HTERT RPE-1 (cell line): ENCODE results near the gene NT5C1A.

ENCODE experiments used
- in situ Hi-C: fragments of 300-500 bp; cut with MboI; formaldehyde crosslinking; loops from 4 replicates; pipeline ENCODE4 v1.14.3; 2020; ENCODE audit warnings: low sequenced_read_pairs

The NT5C1A gene

GRCh38 chr1:39639305-39640130, 32.4 kb downstream of the NT5C1A start, which contains the start of gene HEYL:
Gene HEYL (minus strand): TSS chr1:39639643. CDS start chr1:39639625, 18 bp downstream.
- in situ Hi-C loops = no loop called here

GRCh38 chr1:39638965-39639304, 33.0 kb downstream of the NT5C1A start:
- in situ Hi-C loops = no loop called here

- in situ Hi-C loops = no loop called here
Measured at GRCh38 chr1:39637361-39637760, 34.5 kb downstream of the NT5C1A start.

- in situ Hi-C loops = no loop called here
Measured at GRCh38 chr1:39635871-39636210, 36.1 kb downstream of the NT5C1A start.

GRCh38 chr1:39635205-39635870, 36.6 kb downstream of the NT5C1A start:
- in situ Hi-C loops = no loop called here

- in situ Hi-C loops = no loop called here
Measured at GRCh38 chr1:39633422-39633821, 38.5 kb downstream of the NT5C1A start.

- in situ Hi-C loops = no loop called here
Measured at GRCh38 chr1:39632682-39633417, 39.1 kb downstream of the NT5C1A start.

- in situ Hi-C loops = no loop called here
Measured at GRCh38 chr1:39632323-39632681, 39.6 kb downstream of the NT5C1A start.

GRCh38 chr1:39631361-39632322, 40.3 kb downstream of the NT5C1A start:
- in situ Hi-C loops = no loop called here

- in situ Hi-C loops = no loop called here
Measured at GRCh38 chr1:39628807-39629350, 43.0 kb downstream of the NT5C1A start.

GRCh38 chr1:39626646-39627045, 45.3 kb downstream of the NT5C1A start:
- in situ Hi-C loops = no loop called here

GRCh38 chr1:39625462-39626273, 46.2 kb downstream of the NT5C1A start:
- in situ Hi-C loops = no loop called here

- in situ Hi-C loops = no loop called here
Measured at GRCh38 chr1:39625009-39625408, 46.9 kb downstream of the NT5C1A start.

GRCh38 chr1:39623053-39623452, 48.9 kb downstream of the NT5C1A start:
- in situ Hi-C loops = no loop called here

GRCh38 chr1:39622427-39622826, 49.5 kb downstream of the NT5C1A start:
- in situ Hi-C loops = no loop called here

GRCh38 chr1:39620659-39621165, 51.2 kb downstream of the NT5C1A start:
- in situ Hi-C loops = no loop called here

GRCh38 chr1:39617488-39618049, 54.3 kb downstream of the NT5C1A start:
- in situ Hi-C loops = no loop called here

- in situ Hi-C loops = no loop called here
Measured at GRCh38 chr1:39615086-39615673, 56.7 kb downstream of the NT5C1A start.

- in situ Hi-C loops = no loop called here
Measured at GRCh38 chr1:39614488-39614887, 57.4 kb downstream of the NT5C1A start.
